A673 (cell line): ENCODE data around the gene FOXN4. TPM values are rescaled to one million over a fixed set of nuclear protein-coding genes. Genes with fewer than 3 reads are reported as not detected.

Experiments
- BruUV-seq: library from RNA; stranded (reverse); fragments of 400-500 nt; replicated peaks from 2 replicates; lab custom pipeline; 2021; lab: Mats Ljungman, UMichigan
- CTCF ChIA-PET: fragments of 300-600 bp; sonication (Branson Sonifier 250); formaldehyde crosslinking; loops from one replicate; lab custom pipeline; 2022; ENCODE audit warnings: antibody characterized with exemption; lab: Charles Lee
- POLR2A ChIA-PET: fragments of 300-600 bp; sonication (Branson Sonifier 250); formaldehyde crosslinking; loops from one replicate; lab custom pipeline; 2022; ENCODE audit warnings: antibody characterized with exemption; ENCODE audit not compliant: low non-redundant PET; lab: Charles Lee
- DNase-seq: peaks from one replicate; pipeline ENCODE4 v3.0.0-alpha.2; 2015; ENCODE audit warnings: low spot score
- H3K27ac ChIP-seq: fragments of 200-600 bp; sonication (generic); 2 replicates; pipeline ENCODE4 v1.5.1; 2016; ENCODE audit warnings: mixed run types, low read depth, mild to moderate bottlenecking, mixed read lengths, antibody characterized with exemption, low read length; ENCODE audit not compliant: poor library complexity, severe bottlenecking
- H3K27me3 ChIP-seq: fragments of 200-600 bp; sonication (generic); replicated peaks from 2 replicates; pipeline ENCODE4 v1.6.1; 2017; ENCODE audit warnings: mixed run types, low read depth, mild to moderate bottlenecking, mixed read lengths, antibody characterized with exemption, low read length; ENCODE audit not compliant: insufficient read depth, poor library complexity
- H3K36me3 ChIP-seq: fragments of 200-600 bp; sonication (generic); 2 replicates; pipeline ENCODE4 v1.6.1; 2016; ENCODE audit warnings: mixed run types, mild to moderate bottlenecking, mixed read lengths, antibody characterized with exemption, low read length; ENCODE audit not compliant: insufficient read depth, poor library complexity, severe bottlenecking
- H3K4me1 ChIP-seq: fragments of 200-600 bp; sonication (generic); 2 replicates; pipeline ENCODE4 v1.6.1; 2017; ENCODE audit warnings: mixed run types, mild to moderate bottlenecking, mixed read lengths, antibody characterized with exemption, low read length; ENCODE audit not compliant: insufficient read depth, poor library complexity, severe bottlenecking
- H3K4me3 ChIP-seq: fragments of 200-600 bp; sonication (generic); 2 replicates; pipeline ENCODE4 v1.5.1; 2016; ENCODE audit warnings: low read depth, mixed run types, mild to moderate bottlenecking, mixed read lengths, low read length; ENCODE audit not compliant: poor library complexity, severe bottlenecking
- H3K9me3 ChIP-seq: fragments of 200-600 bp; sonication (generic); 2 replicates; pipeline ENCODE4 v1.6.1; 2016; ENCODE audit warnings: mixed run types, low read depth, mild to moderate bottlenecking, mixed read lengths, antibody characterized with exemption, low read length; ENCODE audit not compliant: poor library complexity, severe bottlenecking
- CTCF ChIP-seq: fragments of 300-800, 200-600 bp; sonication (generic); conservative IDR thresholded peaks from 2 replicates; pipeline ENCODE4 v1.5.1; 2017; ENCODE audit warnings: low read depth, mild to moderate bottlenecking, antibody characterized with exemption, low read length, moderate library complexity, mixed read lengths
- EZH2 ChIP-seq: fragments of 200-600 bp; sonication (generic); IDR thresholded peaks from 2 replicates; pipeline ENCODE4 v1.6.1; 2017; ENCODE audit warnings: borderline replicate concordance, low read depth, mild to moderate bottlenecking, mixed read lengths, antibody characterized with exemption, low read length; ENCODE audit not compliant: poor library complexity, severe bottlenecking
- intact Hi-C: fragments of 100-400 bp; cut with micrococcal nuclease; formaldehyde crosslinking; loops from one replicate; pipeline ENCODE4 v1.10.0; 2022; ENCODE audit not compliant: unreplicated experiment
- total RNA-seq: library from RNA; stranded (reverse); gene quantifications from 2 replicates; pipeline ENCODE4 v1.2.3, GENCODE V29; 2021

FOXN4 gene
- total RNA-seq, 1 experiment from 2014 or later = not detected

GRCh38 chr12:109252799-109253198 is 56.3 kb downstream of the FOXN4 start:
- no peak for DNase-seq
- TF ChIP-seq CTCF = no peak
- CTCF ChIA-PET = no interaction called here
- POLR2A ChIA-PET = no interaction called here
- intact Hi-C loops = no loop called here
- Histone ChIP-seq H3K27ac (no peak overlapping the region), H3K36me3 (no peaks in the 10 kb centered on the region), H3K27me3 (no peaks in the 10 kb centered on the region), H3K4me3 (no peak overlapping the region), H3K9me3 (peaks cover 4% of the 10 kb centered on the region), H3K4me1 (no peaks in the 10 kb centered on the region)
- no TSS peak for BruUV-seq

- Histone ChIP-seq H3K9me3 (peaks cover 4% of the 10 kb centered on the region), H3K27ac (no peak overlapping the region), H3K36me3 (no peaks in the 10 kb centered on the region), H3K4me3 (no peak overlapping the region), H3K4me1 (no peaks in the 10 kb centered on the region), H3K27me3 (no peaks in the 10 kb centered on the region)
- ChIA-PET POLR2A (no interaction called here), CTCF (no interaction called here)
- no peak for DNase-seq
- TF ChIP-seq CTCF (no peak), EZH2 (no peak)
- no TSS peak for BruUV-seq
- intact Hi-C loops = no loop called here
Observed at GRCh38 chr12:109250523-109250922, 58.6 kb downstream of the FOXN4 start.

GRCh38 chr12:109247831-109248654 is 61.0 kb downstream of the FOXN4 start:
- intact Hi-C loops = no loop called here
- Histone ChIP-seq H3K36me3 (no peaks in the 10 kb centered on the region), H3K4me1 (no peaks in the 10 kb centered on the region), H3K27me3 (no peaks in the 10 kb centered on the region), H3K9me3 (no peaks in the 10 kb centered on the region), H3K27ac (no peak overlapping the region), H3K4me3 (no peak overlapping the region)
- DNase-seq = no peak
- TF ChIP-seq CTCF = no peak
- TF ChIP-seq EZH2 = no peak
- CTCF ChIA-PET = no interaction called here
- POLR2A ChIA-PET = no interaction called here
- no TSS peak for BruUV-seq
